GM19467 (cell line): ENCODE measurements around the gene NFE2L3.
"Not testable (repeated sequence)": the region's sequence is repeated elsewhere in the genome, so short reads cannot be mapped to it uniquely, and the experiment has no call there.

Experiments used
- ATAC-seq: cut with Tn5 transposase; IDR thresholded peaks from one replicate; pipeline ENCODE4 v1.9.1; 2021; ENCODE audit warnings: mild to moderate bottlenecking, moderate library complexity; ENCODE audit not compliant: unreplicated experiment

Gene NFE2L3

GRCh38 chr7:26147030-26147429 lies 5.0 kb upstream of the NFE2L3 start:
- no peak for ATAC-seq

GRCh38 chr7:26147646-26148306 lies 4.2 kb upstream of the NFE2L3 start:
- not testable (repeated sequence) for ATAC-seq

DNA sequence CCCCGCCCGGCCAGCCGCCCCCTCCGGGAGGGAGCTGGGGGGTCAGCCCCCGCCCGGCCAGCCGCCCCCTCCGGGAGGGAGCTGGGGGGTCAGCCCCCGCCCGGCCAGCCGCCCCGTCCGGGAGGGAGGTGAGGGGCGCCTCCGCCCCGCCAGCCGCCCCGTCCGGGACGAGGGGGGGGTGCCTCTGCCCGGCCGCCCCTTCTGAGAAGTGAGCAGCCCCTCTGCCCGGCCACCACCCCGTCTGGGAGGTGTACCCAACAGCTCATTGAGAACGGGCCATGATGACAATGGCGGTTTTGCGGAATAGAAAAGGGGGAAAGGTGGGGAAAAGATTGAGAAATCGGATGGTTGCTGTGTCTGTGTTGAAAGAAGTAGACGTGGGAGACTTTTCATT lies 3.7 kb upstream of the NFE2L3 start:
- ATAC-seq = not testable (repeated sequence)

- ATAC-seq = no peak
These were observed 2.5 kb upstream of the NFE2L3 start for GRCh38 chr7:26149391-26149977.

DNA sequence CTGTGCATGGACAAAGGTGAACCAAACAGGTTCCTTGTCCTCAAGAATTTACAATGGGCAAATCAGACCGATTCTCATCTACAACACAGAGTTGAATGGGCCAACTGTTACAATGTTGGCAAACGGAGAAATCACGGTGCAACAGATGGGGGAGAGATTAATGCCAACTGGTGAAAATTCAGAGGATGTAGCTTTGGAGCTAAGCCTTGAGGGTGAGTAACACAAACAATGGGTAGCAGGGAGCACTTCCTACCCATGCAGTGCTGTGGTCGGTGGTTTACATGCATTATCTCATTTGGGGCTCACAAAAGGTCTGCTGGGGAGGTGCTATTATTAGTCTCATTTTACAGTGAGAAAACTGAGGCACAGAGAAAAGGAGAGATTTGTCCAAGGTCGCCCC lies 902 bp upstream of the NFE2L3 start:
- ATAC-seq = no peak

- no peak for ATAC-seq
These were observed 397 bp upstream of the NFE2L3 start for GRCh38 chr7:26151650-26151952.

GRCh38 chr7:26152782-26153240 lies 813 bp downstream of the NFE2L3 start:
- ATAC-seq = peak; percentile 28

GRCh38 chr7:26153241-26153822 lies 1.3 kb downstream of the NFE2L3 start:
- ATAC-seq = no peak

DNA sequence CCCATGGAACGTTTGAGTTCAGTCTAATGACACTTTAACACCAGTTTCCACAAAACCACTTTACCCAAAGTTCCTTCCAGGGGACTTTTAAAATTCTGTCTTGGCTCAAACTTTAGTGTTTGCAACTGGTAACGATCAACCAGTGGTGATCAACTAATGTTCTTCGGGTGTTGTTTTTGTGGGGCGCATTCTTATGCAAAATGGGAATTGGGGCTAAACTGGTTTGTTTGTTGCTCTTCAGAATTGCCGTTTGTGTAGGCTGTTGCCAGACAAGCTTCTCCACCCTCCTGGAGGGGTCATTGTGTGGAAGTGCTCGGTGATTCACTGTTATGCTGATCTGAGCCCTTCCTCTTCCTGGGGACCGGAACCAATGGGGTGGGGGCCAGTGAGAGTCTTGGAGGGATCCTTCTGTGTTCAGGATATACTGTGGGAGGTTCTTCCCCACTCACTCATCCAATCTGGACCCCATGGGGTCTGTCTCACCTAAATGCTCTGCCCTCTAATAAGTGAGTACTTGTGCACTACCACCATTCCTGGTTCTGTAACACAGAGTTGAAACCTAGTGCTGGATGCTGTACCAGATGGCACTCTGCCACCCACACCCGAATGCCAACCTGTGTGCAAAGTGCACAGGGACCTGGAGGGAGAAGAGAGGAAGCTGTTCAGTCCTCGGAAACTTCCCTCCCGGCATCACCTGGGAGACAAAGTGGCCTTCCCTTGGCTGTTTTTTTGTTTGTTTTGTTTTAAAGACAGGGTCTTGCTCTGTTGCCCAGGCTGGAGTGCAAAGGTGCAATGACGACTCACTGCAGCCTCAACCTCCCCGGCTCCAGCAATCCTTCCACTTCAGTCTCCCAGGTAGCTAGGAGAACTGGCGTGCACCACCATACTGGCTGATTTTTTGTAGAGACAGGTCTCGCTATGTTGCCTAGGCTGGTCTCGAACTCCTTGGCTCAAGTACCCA lies 2.1 kb downstream of the NFE2L3 start:
- no peak for ATAC-seq

GRCh38 chr7:26155531-26156375 lies 3.8 kb downstream of the NFE2L3 start:
- no peak for ATAC-seq

DNA sequence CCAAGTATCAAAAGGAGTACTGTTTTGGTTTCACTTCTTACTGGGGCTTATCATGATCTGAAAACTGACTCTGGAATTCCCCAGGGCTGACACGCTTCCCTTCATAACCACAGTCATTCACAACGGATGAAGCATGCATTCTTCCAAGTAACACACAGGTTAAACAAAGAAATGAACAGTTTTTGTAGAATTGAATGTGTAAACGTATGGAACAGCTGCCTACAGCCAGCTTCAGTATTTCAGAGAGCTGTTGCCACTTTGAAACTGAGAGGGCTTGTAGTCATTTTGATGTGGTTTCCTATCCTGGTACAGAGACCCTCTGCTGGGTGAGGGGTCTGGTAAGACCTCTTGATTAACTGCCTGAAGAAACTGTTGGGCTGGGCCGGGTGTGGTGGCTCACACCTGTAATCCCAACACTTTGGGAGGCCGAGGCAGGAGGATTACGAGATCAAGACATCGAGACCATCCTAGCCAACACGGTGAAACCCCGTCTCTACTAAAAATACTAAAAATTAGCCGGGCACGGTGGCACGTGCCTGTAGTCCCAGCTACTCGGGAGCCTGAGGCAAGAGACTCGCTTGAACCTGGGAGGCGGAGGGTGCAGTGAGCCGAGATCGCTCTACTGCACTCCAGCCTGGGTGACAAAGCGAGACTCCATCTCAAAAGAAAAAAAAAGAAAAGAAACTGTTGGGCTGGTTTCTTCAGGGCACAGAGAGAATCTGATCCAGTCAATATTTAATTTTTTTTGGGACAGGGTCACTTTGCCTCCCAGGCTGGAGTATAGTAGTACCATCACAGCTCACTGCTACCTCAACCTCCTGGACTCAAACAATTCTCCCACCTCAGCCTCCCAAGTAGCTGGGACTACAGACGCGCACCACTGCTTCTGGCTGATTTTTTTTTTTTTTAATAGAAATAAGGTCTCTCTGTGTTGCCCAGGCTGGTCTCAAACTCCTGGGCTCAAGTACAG lies 4.7 kb downstream of the NFE2L3 start:
- no peak for ATAC-seq

- ATAC-seq = no peak
These were observed 5.6 kb downstream of the NFE2L3 start for GRCh38 chr7:26157520-26158105.

DNA sequence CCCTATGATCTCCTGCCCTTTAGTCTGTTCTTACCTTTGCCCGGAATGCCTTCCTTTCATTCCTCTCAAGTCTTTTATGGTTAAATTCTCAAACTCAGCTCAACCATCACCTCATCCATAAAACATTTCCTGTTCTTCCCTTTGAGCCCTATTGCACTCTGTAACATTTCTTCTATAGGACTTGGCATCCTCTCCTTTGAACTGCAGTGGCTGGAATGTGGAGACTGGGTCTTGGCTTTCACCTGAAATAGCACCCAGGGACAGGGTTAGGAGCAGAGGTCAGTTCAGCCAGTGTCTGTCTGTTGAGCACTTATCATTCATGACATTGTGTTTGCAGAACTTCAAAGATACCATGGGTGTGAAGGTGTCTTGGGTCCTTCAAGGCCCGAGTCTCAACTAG lies 7.2 kb downstream of the NFE2L3 start:
- no peak for ATAC-seq

- ATAC-seq = no peak
These were observed 8.9 kb downstream of the NFE2L3 start for GRCh38 chr7:26160896-26161295.

- no peak for ATAC-seq
These were observed 10.4 kb downstream of the NFE2L3 start for GRCh38 chr7:26162431-26162830.

DNA sequence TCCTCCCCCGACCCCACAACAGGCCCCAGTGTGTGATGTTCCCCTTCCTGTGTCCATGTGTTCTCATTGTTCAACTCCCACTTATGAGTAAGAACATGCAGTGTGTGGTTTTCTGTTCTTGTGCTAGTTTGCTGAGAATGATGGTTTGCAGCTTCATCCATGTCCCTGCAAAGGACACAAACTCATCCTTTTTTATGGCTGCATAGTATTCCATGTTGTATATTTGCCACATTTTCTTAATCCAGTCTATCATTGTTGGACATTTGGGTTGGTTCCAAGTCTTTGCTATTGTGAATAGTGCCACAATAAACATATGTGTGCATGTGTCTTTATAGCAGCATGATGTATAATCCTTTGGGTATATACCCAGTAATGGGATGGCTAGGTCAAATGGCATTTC lies 11.8 kb downstream of the NFE2L3 start:
- ATAC-seq = not testable (repeated sequence)

DNA sequence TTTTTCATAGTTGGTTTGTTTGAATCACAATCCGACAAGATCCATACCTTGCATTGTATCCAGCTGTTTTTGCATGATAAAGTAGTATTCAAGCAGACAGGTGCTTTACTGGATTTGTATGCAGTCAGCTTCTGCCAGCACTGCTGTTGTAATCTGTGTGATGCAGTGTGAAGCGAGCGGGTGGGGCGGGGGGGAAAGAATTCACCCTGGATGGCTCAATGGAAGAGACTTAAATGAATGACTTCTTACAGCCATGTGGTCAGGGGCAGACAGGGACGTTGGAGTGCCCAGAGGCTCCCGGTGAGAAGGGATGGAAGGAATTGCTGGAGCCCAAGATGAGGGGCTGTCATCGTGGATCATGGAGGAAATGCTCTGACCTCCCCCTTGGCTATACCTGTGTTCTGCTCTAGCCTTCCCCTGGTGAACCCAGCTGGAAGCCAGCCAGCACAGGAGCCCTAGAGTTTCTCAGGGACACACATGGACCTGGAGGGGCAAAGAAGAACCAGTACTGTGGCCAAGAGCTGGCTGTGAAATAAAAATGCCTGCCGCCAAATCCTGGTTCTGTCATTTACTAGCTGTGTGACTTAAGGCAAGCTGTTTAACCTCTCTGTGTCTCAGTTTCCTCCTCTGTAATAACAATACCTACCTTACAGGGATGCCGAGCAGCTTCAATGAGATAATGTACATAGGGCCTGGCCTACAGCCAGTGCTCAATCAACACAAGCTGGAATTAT lies 14.1 kb downstream of the NFE2L3 start:
- no peak for ATAC-seq

DNA sequence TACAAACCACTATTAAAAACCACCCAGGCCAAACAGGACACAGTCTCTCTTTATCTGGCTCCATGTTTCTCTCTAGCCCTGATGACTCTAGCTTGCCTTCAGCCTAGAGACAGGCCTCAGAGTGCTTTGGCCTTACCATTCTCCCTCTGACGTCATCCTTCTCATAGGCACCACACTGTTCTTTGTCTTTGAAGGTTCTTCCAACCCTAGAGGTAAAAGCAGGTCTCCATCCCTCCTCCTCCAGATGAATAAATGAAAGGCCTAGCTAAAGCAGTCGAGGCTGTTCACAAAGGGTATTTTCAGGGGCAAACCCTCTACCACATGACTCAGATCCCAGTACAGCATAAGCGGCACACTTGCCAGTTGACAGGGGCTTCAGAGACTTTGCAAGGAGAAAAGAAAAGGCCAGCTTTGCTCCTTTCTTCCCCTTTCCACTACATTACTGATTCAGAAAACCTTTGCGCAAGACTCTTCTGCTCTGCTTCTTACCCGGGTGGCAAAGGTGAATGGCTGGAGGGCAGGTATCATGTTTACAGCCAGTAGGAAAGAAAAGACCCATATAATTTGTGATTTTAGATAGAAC lies 14.8 kb downstream of the NFE2L3 start:
- ATAC-seq = no peak
